ENCODE results near the gene SCRN1. TPM values are rescaled to one million over a fixed set of nuclear protein-coding genes. Genes with fewer than 3 reads are reported as not detected.

SCRN1 gene
- total and polyA plus RNA-seq, 2 experiments from 2014 or later: 15.2 to 66.7 TPM

DNA sequence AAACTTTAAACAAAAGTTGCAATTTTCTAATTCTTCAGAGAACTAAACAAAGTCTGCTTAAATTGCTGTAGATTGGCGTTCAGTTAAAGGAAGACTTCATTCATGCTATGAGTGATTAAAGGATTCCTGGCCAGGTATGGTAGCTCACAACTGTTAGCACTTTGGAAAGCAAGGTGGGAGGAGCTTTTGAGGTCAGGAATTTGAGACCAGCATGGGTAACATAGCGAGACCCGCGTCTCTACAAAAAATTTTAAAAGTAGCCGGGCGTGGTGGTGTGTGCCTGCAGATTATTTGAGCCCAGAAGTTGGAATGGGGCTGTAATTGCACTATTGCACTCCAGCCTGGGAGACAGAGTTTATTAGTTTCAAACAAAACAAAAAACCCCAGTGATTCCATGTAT lies 13.5 kb upstream of the SCRN1 start (continued):
- TF ChIP-seq, protein P1, sequence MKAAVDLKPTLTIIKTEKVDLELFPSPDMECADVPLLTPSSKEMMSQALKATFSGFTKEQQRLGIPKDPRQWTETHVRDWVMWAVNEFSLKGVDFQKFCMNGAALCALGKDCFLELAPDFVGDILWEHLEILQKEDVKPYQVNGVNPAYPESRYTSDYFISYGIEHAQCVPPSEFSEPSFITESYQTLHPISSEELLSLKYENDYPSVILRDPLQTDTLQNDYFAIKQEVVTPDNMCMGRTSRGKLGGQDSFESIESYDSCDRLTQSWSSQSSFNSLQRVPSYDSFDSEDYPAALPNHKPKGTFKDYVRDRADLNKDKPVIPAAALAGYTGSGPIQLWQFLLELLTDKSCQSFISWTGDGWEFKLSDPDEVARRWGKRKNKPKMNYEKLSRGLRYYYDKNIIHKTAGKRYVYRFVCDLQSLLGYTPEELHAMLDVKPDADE (IDR thresholded peaks at IDR 0.05): no peak
- TF ChIP-seq CREB1 (CRISPR knock-in tag; IDR thresholded peaks at IDR 0.05; ENCODE audit: low read depth) (no peak), STAT1 (IDR thresholded peaks at IDR 0.05; ENCODE audit: unreplicated experiment) (no peak), ZNF114 (CRISPR knock-in tag; IDR thresholded peaks at IDR 0.05) (no peak)

DNA sequence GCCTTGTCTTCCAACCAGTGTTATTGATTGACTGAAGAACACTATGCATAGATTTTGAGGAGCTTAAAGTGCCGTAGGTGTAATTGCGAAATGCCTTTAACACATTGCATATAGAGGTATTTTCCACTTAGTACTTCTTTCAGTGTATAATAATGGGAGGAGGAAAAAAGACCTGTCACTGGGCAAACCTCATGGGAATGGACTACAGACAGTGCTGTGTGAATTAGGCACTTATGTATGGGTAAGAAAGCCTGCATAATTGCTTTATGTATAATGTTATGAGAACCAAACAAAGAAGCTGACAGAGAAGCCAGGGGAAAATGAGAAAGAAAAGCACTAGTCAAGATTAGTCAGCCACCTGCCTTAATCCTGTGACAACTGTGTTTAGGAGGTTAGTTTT lies 12.4 kb upstream of the SCRN1 start:
- no peaks in the 10 kb centered on the region for H3F3A ChIP-seq (replicated peaks; ENCODE audit: low read depth)
- no peak overlapping the region for H2AFZ ChIP-seq
- Mint-ChIP-seq H3K4me3 (no peak overlapping the region), H3K9me3 (peaks cover 8% of the 10 kb centered on the region; the same call in 2 of the 3 replicates), H3K4me1 (peaks cover 19% of the 10 kb centered on the region), H3K27ac (no peak overlapping the region), H3K36me3 (ENCODE audit: low read depth) (peaks cover 3% of the 10 kb centered on the region; the same call in 1 of the 3 replicates), H3K27me3 (ENCODE audit: insufficient read depth, low read depth, poor library complexity) (no peaks in the 10 kb centered on the region)
- no peaks in the 10 kb centered on the region for H4K20me1 ChIP-seq (replicated peaks; ENCODE audit: insufficient read depth)
- H3K4me1 ChIP-seq (ENCODE audit: insufficient read depth): peaks cover 10% of the 10 kb centered on the region
- DNase-seq (ENCODE audit: low spot score): no peak
- no peak overlapping the region for H3K4me2 ChIP-seq
- no peaks in the 10 kb centered on the region for H3K36me3 ChIP-seq (ENCODE audit: insufficient read depth)
- no peaks in the 10 kb centered on the region for H3K27me3 ChIP-seq (ENCODE audit: insufficient read depth)
- H3K4me3 ChIP-seq: no peak overlapping the region
- ATAC-seq: no peak
- no peak overlapping the region for H3K27ac ChIP-seq (ENCODE audit: low read depth)
- no peaks in the 10 kb centered on the region for H3K9me2 ChIP-seq (ENCODE audit: insufficient read depth)
- no peaks in the 10 kb centered on the region for H3K79me2 ChIP-seq (replicated peaks; ENCODE audit: insufficient read depth)
- TF ChIP-seq CREB1 (CRISPR knock-in tag; IDR thresholded peaks at IDR 0.05; ENCODE audit: low read depth) (no peak), JUNB (IDR thresholded peaks at IDR 0.05; ENCODE audit: unreplicated experiment) (no peak), STAT1 (IDR thresholded peaks at IDR 0.05; ENCODE audit: unreplicated experiment) (no peak), ZNF331 (CRISPR knock-in tag; IDR thresholded peaks at IDR 0.05; ENCODE audit: low read depth) (no peak), POLR2AphosphoS5 (IDR thresholded peaks at IDR 0.05; ENCODE audit: low read depth) (no peak), EZH2phosphoT487 (IDR thresholded peaks at IDR 0.05; ENCODE audit: unreplicated experiment) (no peak), EZH2 (IDR thresholded peaks at IDR 0.05; ENCODE audit: low read depth, unreplicated experiment) (no peak)
- TF ChIP-seq, protein P2, sequence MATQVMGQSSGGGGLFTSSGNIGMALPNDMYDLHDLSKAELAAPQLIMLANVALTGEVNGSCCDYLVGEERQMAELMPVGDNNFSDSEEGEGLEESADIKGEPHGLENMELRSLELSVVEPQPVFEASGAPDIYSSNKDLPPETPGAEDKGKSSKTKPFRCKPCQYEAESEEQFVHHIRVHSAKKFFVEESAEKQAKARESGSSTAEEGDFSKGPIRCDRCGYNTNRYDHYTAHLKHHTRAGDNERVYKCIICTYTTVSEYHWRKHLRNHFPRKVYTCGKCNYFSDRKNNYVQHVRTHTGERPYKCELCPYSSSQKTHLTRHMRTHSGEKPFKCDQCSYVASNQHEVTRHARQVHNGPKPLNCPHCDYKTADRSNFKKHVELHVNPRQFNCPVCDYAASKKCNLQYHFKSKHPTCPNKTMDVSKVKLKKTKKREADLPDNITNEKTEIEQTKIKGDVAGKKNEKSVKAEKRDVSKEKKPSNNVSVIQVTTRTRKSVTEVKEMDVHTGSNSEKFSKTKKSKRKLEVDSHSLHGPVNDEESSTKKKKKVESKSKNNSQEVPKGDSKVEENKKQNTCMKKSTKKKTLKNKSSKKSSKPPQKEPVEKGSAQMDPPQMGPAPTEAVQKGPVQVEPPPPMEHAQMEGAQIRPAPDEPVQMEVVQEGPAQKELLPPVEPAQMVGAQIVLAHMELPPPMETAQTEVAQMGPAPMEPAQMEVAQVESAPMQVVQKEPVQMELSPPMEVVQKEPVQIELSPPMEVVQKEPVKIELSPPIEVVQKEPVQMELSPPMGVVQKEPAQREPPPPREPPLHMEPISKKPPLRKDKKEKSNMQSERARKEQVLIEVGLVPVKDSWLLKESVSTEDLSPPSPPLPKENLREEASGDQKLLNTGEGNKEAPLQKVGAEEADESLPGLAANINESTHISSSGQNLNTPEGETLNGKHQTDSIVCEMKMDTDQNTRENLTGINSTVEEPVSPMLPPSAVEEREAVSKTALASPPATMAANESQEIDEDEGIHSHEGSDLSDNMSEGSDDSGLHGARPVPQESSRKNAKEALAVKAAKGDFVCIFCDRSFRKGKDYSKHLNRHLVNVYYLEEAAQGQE (IDR thresholded peaks at IDR 0.05; ENCODE audit: unreplicated experiment): no peak
- TF ChIP-seq, protein P3, sequence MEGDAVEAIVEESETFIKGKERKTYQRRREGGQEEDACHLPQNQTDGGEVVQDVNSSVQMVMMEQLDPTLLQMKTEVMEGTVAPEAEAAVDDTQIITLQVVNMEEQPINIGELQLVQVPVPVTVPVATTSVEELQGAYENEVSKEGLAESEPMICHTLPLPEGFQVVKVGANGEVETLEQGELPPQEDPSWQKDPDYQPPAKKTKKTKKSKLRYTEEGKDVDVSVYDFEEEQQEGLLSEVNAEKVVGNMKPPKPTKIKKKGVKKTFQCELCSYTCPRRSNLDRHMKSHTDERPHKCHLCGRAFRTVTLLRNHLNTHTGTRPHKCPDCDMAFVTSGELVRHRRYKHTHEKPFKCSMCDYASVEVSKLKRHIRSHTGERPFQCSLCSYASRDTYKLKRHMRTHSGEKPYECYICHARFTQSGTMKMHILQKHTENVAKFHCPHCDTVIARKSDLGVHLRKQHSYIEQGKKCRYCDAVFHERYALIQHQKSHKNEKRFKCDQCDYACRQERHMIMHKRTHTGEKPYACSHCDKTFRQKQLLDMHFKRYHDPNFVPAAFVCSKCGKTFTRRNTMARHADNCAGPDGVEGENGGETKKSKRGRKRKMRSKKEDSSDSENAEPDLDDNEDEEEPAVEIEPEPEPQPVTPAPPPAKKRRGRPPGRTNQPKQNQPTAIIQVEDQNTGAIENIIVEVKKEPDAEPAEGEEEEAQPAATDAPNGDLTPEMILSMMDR (conservative IDR thresholded peaks at IDR 0.05; ENCODE audit: low read depth in 2 of 2): no peak
- TF ChIP-seq, protein P4, sequence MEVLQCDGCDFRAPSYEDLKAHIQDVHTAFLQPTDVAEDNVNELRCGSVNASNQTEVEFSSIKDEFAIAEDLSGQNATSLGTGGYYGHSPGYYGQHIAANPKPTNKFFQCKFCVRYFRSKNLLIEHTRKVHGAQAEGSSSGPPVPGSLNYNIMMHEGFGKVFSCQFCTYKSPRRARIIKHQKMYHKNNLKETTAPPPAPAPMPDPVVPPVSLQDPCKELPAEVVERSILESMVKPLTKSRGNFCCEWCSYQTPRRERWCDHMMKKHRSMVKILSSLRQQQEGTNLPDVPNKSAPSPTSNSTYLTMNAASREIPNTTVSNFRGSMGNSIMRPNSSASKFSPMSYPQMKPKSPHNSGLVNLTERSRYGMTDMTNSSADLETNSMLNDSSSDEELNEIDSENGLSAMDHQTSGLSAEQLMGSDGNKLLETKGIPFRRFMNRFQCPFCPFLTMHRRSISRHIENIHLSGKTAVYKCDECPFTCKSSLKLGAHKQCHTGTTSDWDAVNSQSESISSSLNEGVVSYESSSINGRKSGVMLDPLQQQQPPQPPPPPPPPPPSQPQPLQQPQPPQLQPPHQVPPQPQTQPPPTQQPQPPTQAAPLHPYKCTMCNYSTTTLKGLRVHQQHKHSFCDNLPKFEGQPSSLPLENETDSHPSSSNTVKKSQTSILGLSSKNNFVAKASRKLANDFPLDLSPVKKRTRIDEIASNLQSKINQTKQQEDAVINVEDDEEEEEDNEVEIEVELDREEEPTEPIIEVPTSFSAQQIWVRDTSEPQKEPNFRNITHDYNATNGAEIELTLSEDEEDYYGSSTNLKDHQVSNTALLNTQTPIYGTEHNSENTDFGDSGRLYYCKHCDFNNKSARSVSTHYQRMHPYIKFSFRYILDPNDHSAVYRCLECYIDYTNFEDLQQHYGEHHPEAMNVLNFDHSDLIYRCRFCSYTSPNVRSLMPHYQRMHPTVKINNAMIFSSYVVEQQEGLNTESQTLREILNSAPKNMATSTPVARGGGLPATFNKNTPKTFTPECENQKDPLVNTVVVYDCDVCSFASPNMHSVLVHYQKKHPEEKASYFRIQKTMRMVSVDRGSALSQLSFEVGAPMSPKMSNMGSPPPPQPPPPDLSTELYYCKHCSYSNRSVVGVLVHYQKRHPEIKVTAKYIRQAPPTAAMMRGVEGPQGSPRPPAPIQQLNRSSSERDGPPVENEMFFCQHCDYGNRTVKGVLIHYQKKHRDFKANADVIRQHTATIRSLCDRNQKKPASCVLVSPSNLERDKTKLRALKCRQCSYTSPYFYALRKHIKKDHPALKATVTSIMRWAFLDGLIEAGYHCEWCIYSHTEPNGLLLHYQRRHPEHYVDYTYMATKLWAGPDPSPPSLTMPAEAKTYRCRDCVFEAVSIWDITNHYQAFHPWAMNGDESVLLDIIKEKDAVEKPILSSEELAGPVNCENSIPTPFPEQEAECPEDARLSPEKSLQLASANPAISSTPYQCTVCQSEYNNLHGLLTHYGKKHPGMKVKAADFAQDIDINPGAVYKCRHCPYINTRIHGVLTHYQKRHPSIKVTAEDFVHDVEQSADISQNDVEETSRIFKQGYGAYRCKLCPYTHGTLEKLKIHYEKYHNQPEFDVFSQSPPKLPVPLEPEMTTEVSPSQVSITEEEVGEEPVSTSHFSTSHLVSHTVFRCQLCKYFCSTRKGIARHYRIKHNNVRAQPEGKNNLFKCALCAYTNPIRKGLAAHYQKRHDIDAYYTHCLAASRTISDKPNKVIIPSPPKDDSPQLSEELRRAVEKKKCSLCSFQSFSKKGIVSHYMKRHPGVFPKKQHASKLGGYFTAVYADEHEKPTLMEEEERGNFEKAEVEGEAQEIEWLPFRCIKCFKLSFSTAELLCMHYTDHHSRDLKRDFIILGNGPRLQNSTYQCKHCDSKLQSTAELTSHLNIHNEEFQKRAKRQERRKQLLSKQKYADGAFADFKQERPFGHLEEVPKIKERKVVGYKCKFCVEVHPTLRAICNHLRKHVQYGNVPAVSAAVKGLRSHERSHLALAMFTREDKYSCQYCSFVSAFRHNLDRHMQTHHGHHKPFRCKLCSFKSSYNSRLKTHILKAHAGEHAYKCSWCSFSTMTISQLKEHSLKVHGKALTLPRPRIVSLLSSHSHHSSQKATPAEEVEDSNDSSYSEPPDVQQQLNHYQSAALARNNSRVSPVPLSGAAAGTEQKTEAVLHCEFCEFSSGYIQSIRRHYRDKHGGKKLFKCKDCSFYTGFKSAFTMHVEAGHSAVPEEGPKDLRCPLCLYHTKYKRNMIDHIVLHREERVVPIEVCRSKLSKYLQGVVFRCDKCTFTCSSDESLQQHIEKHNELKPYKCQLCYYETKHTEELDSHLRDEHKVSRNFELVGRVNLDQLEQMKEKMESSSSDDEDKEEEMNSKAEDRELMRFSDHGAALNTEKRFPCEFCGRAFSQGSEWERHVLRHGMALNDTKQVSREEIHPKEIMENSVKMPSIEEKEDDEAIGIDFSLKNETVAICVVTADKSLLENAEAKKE (CRISPR knock-in tag; IDR thresholded peaks at IDR 0.05): no peak

Data from GM23338 (cell line).